ENCODE results near the gene KCNIP1.

The KCNIP1 gene

DNA sequence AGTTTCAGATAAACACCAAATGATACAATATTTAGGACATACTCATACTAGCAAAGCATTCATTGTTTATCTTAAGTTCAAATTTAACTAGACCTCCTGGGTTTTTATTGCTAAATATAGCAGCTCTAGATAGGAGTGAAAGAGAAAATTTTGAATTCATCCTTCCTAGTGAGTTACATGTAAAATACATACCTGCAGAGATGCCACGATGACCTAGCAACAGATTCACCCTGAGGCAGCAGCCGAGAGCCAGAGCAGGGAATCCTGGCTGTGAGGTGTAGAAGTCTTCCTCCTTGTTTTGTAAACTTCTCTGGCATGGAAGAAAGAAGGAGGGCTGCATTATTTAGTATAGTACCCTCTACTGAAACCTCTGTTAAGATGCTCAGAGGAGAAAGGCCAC, 253.8 kb downstream of the KCNIP1 start:
- Histone ChIP-seq H4K91ac (ENCODE audit: low read length) (no peak overlapping the region), H3K4me1 (ENCODE audit: control insufficient read depth, insufficient read depth, low read depth, low read length) (peaks cover 7% of the 10 kb centered on the region), H2BK120ac (ENCODE audit: low read depth, low read length) (no peak overlapping the region), H2BK15ac (ENCODE audit: low read depth, poor library complexity, severe bottlenecking) (no peak overlapping the region), H2AFZ (ENCODE audit: low read depth, low read length) (no peak overlapping the region), H2BK5ac (ENCODE audit: low read depth, low read length, poor library complexity, severe bottlenecking) (no peak overlapping the region), H3K9ac (ENCODE audit: low read length) (no peak overlapping the region), H3K4ac (ENCODE audit: low read depth in 1 of 2, low read length in 2 of 2) (no peak overlapping the region), H3K4me2 (ENCODE audit: low read length, poor library complexity, severe bottlenecking) (peak overlapping the region; percentile 25), H3K27ac (ENCODE audit: low read length, poor library complexity, severe bottlenecking) (peak overlapping the region; percentile 22), H3K36me3 (ENCODE audit: control insufficient read depth in 1 of 2, insufficient read depth in 2 of 2, low read depth in 1 of 2, low read length in 2 of 2) (no peaks in the 10 kb centered on the region), H2AK5ac (ENCODE audit: low read length, severe bottlenecking) (no peak overlapping the region), H3K4me3 (ENCODE audit: insufficient read depth in 1 of 2, low read depth in 1 of 2, low read length in 2 of 2) (no peak overlapping the region), H3K18ac (ENCODE audit: low read depth in 1 of 2, low read length in 2 of 2) (no peak overlapping the region), H3K23ac (ENCODE audit: low read length in 2 of 2) (no peak overlapping the region), H3K79me1 (replicated peaks; ENCODE audit: low read length, poor library complexity, severe bottlenecking) (no peaks in the 10 kb centered on the region), H3K14ac (ENCODE audit: low read length in 2 of 2) (no peak overlapping the region), H3K27me3 (ENCODE audit: control insufficient read depth in 1 of 2, insufficient read depth in 1 of 2, low read length in 2 of 2) (peaks cover 14 to 16% of the 10 kb centered on the region in 2 experiments), H4K8ac (ENCODE audit: low read length) (no peak overlapping the region), H2BK12ac (ENCODE audit: low read length in 2 of 2) (no peak overlapping the region), H3K9me3 (ENCODE audit: control insufficient read depth, low read length) (no peaks in the 10 kb centered on the region)
- DNase-seq, result no peak
- WGBS, result 93% methylated on average over 2 of the region's 2 CpGs

DNA sequence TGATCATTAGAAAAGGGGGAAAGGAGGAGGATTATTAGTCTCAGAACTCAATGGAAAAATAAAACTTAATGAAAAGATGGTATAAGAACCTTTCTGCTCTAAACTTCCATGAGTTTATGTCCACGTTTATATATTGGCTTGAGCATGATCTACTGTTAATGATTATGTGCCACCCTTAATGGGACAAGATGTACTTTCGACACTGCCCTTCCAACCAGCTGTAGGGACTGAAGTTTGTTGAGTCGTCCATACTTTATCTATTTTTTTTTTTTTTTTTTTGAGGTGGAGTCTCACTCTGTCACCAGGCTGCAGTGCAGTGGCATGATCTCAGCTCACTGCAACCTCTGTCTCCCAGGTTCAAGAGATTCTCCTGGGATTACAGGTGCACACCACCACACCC, 254.7 kb downstream of the KCNIP1 start:
- Histone ChIP-seq H3K23ac (ENCODE audit: low read length in 2 of 2) (no peak overlapping the region), H3K79me1 (replicated peaks; ENCODE audit: low read length, poor library complexity, severe bottlenecking) (no peaks in the 10 kb centered on the region), H2BK12ac (ENCODE audit: low read length in 2 of 2) (no peak overlapping the region), H2AFZ (ENCODE audit: low read depth, low read length) (no peak overlapping the region), H3K36me3 (ENCODE audit: control insufficient read depth in 1 of 2, insufficient read depth in 2 of 2, low read depth in 1 of 2, low read length in 2 of 2) (no peaks in the 10 kb centered on the region), H4K8ac (ENCODE audit: low read length) (no peak overlapping the region), H2BK15ac (ENCODE audit: low read depth, poor library complexity, severe bottlenecking) (no peak overlapping the region), H3K4ac (ENCODE audit: low read depth in 1 of 2, low read length in 2 of 2) (no peak overlapping the region), H3K9ac (ENCODE audit: low read length) (no peak overlapping the region), H3K27ac (ENCODE audit: low read length, poor library complexity, severe bottlenecking) (no peak overlapping the region), H3K4me2 (ENCODE audit: low read length, poor library complexity, severe bottlenecking) (no peak overlapping the region), H2BK5ac (ENCODE audit: low read depth, low read length, poor library complexity, severe bottlenecking) (no peak overlapping the region), H3K4me1 (ENCODE audit: control insufficient read depth, insufficient read depth, low read depth, low read length) (peaks cover 7% of the 10 kb centered on the region), H3K18ac (ENCODE audit: low read depth in 1 of 2, low read length in 2 of 2) (no peak overlapping the region), H3K14ac (ENCODE audit: low read length in 2 of 2) (no peak overlapping the region), H3K27me3 (ENCODE audit: control insufficient read depth in 1 of 2, insufficient read depth in 1 of 2, low read length in 2 of 2) (peaks cover 10 to 13% of the 10 kb centered on the region in 2 experiments), H3K9me3 (ENCODE audit: control insufficient read depth, low read length) (no peaks in the 10 kb centered on the region), H2AK5ac (ENCODE audit: low read length, severe bottlenecking) (no peak overlapping the region), H4K91ac (ENCODE audit: low read length) (no peak overlapping the region), H3K4me3 (ENCODE audit: insufficient read depth in 1 of 2, low read depth in 1 of 2, low read length in 2 of 2) (no peak overlapping the region), H2BK120ac (ENCODE audit: low read depth, low read length) (no peak overlapping the region)
- no peak for DNase-seq
- 84% methylated on average over 2 of the region's 3 CpGs for WGBS

DNA sequence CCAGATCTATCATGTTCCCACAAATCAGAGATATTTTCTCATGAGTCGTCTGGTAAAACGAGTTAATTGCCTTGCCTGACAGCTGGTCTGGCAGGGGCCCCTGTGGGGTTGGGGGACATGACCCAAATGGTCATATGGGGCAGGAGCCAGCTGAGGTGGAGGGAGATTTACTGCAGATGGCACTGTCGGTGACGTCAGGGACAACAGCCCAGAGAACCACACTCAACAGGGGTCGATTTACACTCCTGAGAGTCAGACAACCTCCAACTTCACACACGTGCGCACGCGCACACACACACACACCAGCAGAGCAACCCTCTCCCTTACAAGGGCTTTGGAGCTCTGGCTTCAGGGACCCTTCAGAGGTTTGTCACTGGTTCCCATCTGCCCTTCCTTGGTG, 256.3 kb downstream of the KCNIP1 start:
- H3K18ac ChIP-seq (ENCODE audit: low read depth in 1 of 2, low read length in 2 of 2), result no peak overlapping the region
- H4K91ac ChIP-seq (ENCODE audit: low read length), result no peak overlapping the region
- H3K9me3 ChIP-seq (ENCODE audit: control insufficient read depth, low read length), result no peaks in the 10 kb centered on the region
- no peak overlapping the region for H2BK120ac ChIP-seq (ENCODE audit: low read depth, low read length)
- no peak overlapping the region for H3K4ac ChIP-seq (ENCODE audit: low read depth in 1 of 2, low read length in 2 of 2)
- no peak overlapping the region for H2AK5ac ChIP-seq (ENCODE audit: low read length, severe bottlenecking)
- H3K27ac ChIP-seq (ENCODE audit: low read length, poor library complexity, severe bottlenecking), result no peak overlapping the region
- WGBS, result 83% methylated on average over 9 of the region's 9 CpGs
- H2BK15ac ChIP-seq (ENCODE audit: low read depth, poor library complexity, severe bottlenecking), result no peak overlapping the region
- H3K27me3 ChIP-seq (ENCODE audit: control insufficient read depth in 1 of 2, insufficient read depth in 1 of 2, low read length in 2 of 2), result peaks cover 10 to 12% of the 10 kb centered on the region in 2 experiments
- no peak for DNase-seq
- H3K36me3 ChIP-seq (ENCODE audit: control insufficient read depth in 1 of 2, insufficient read depth in 2 of 2, low read depth in 1 of 2, low read length in 2 of 2), result no peaks in the 10 kb centered on the region
- no peak overlapping the region for H3K4me3 ChIP-seq (ENCODE audit: insufficient read depth in 1 of 2, low read depth in 1 of 2, low read length in 2 of 2)
- no peak overlapping the region for H4K8ac ChIP-seq (ENCODE audit: low read length)
- no peak overlapping the region for H3K14ac ChIP-seq (ENCODE audit: low read length in 2 of 2)
- no peak overlapping the region for H3K23ac ChIP-seq (ENCODE audit: low read length in 2 of 2)
- H2BK12ac ChIP-seq (ENCODE audit: low read length in 2 of 2), result no peak overlapping the region
- no peak overlapping the region for H2BK5ac ChIP-seq (ENCODE audit: low read depth, low read length, poor library complexity, severe bottlenecking)
- H3K4me2 ChIP-seq (ENCODE audit: low read length, poor library complexity, severe bottlenecking), result no peak overlapping the region
- H2AFZ ChIP-seq (ENCODE audit: low read depth, low read length), result no peak overlapping the region
- no peaks in the 10 kb centered on the region for H3K79me1 ChIP-seq (replicated peaks; ENCODE audit: low read length, poor library complexity, severe bottlenecking)
- peaks cover 7% of the 10 kb centered on the region for H3K4me1 ChIP-seq (ENCODE audit: control insufficient read depth, insufficient read depth, low read depth, low read length)
- no peak overlapping the region for H3K9ac ChIP-seq (ENCODE audit: low read length)

DNA sequence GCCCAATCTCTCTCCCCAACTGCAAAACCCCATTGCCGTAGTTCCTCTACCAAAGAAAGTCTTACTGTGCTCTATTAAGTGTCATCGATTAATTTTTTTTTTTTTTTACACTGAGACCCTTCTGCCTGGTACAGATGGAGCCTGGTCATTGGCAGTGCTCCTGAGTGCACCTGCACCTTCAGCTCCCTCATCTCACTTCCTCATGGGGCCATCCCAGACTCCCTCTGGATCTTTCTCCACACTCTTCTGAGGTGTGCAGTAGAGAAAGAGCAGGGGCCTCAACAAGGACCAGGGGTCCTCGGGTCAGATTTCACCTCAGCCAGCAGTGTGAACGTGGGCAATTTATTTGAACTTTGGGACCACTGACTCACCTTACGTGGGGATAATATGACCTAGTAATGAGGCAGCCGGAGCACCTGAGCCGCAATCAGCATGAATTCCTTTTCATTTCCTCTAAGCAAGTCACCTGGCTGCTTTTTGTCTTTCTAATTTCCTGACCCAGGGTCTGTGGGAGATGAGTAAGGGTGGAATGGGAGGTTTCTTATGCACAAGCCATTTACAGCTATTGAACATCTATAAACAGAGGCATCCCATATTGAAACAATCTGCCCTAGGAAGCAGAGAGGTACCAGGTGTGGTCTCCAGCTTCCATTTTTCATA, 257.4 kb downstream of the KCNIP1 start:
- H2BK5ac ChIP-seq (ENCODE audit: low read depth, low read length, poor library complexity, severe bottlenecking), result no peak overlapping the region
- no peak overlapping the region for H2AK5ac ChIP-seq (ENCODE audit: low read length, severe bottlenecking)
- H3K4ac ChIP-seq (ENCODE audit: low read depth in 1 of 2, low read length in 2 of 2), result no peak overlapping the region
- H3K9ac ChIP-seq (ENCODE audit: low read length), result no peak overlapping the region
- peaks cover 10 to 12% of the 10 kb centered on the region in 2 experiments for H3K27me3 ChIP-seq (ENCODE audit: control insufficient read depth in 1 of 2, insufficient read depth in 1 of 2, low read length in 2 of 2)
- H2BK15ac ChIP-seq (ENCODE audit: low read depth, poor library complexity, severe bottlenecking), result no peak overlapping the region
- no peak overlapping the region for H3K4me2 ChIP-seq (ENCODE audit: low read length, poor library complexity, severe bottlenecking)
- DNase-seq, result no peak
- no peak overlapping the region for H3K27ac ChIP-seq (ENCODE audit: low read length, poor library complexity, severe bottlenecking)
- no peak overlapping the region for H3K14ac ChIP-seq (ENCODE audit: low read length in 2 of 2)
- no peak overlapping the region for H4K91ac ChIP-seq (ENCODE audit: low read length)
- no peaks in the 10 kb centered on the region for H3K79me1 ChIP-seq (replicated peaks; ENCODE audit: low read length, poor library complexity, severe bottlenecking)
- no peaks in the 10 kb centered on the region for H3K9me3 ChIP-seq (ENCODE audit: control insufficient read depth, low read length)
- peaks cover 4% of the 10 kb centered on the region for H3K4me1 ChIP-seq (ENCODE audit: control insufficient read depth, insufficient read depth, low read depth, low read length)
- no peak overlapping the region for H2BK12ac ChIP-seq (ENCODE audit: low read length in 2 of 2)
- H2AFZ ChIP-seq (ENCODE audit: low read depth, low read length), result no peak overlapping the region
- no peak overlapping the region for H3K18ac ChIP-seq (ENCODE audit: low read depth in 1 of 2, low read length in 2 of 2)
- H2BK120ac ChIP-seq (ENCODE audit: low read depth, low read length), result no peak overlapping the region
- 60% methylated on average over 5 of the region's 7 CpGs for WGBS
- H3K23ac ChIP-seq (ENCODE audit: low read length in 2 of 2), result no peak overlapping the region
- no peaks in the 10 kb centered on the region for H3K36me3 ChIP-seq (ENCODE audit: control insufficient read depth in 1 of 2, insufficient read depth in 2 of 2, low read depth in 1 of 2, low read length in 2 of 2)
- no peak overlapping the region for H4K8ac ChIP-seq (ENCODE audit: low read length)
- no peak overlapping the region for H3K4me3 ChIP-seq (ENCODE audit: insufficient read depth in 1 of 2, low read depth in 1 of 2, low read length in 2 of 2)
